GM18870 (cell line): Measurements from ENCODE around the gene CDH13.

Experiments
- ATAC-seq: cut with Tn5 transposase; IDR thresholded peaks from one replicate; pipeline ENCODE4 v1.9.1; 2021; ENCODE audit warnings: moderate library complexity; ENCODE audit not compliant: unreplicated experiment

The CDH13 gene

DNA sequence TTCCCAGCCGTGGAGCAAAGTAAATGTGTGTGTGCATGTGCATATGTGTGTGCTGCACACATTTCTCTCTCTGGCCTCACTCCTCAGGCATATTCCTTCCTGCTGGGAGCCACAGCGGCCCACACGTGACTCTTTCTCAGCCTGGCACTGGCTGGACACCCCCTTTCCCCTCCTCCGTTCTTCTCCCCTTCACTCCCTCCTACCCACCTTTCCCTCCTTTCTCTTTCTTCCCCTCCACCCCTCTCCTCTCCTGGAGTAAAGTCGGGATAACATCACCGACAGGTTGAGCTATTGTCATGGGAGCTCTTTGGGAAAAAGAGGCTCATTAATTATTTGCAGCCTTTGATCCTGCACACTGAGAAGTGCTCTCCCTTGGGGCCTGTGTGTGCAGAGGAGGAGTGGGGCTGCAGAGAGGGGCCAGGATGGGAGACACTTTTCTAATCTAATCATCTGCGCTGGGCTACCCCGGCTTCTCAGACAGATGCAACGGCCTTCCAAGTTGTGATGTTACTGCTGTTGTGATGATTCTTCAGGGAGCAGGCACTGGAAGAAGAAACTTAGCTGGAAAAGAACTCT lies 1054.7 kb downstream of the CDH13 start:
- ATAC-seq: no peak

- no peak for ATAC-seq
Measured at GRCh38 chr16:83682116-83682867, 1055.5 kb downstream of the CDH13 start.

DNA sequence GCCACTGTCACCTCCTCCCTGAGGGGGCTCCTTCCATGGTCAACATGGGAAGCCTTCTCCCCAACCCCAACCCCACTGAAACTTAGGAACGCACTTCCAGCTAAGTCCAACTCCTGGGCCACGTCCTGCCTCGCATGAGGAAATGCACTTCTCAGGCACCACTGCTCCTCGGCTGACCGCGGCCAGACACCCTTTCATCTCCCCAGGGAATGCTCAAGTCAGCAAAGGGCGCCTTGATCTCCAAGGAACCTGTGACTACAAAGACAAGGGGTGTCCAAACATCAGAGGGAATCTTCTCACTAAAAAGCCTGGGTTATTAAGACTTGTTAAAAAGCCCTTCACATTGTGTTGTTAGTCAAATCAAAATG lies 1056.1 kb downstream of the CDH13 start:
- ATAC-seq: no peak

DNA sequence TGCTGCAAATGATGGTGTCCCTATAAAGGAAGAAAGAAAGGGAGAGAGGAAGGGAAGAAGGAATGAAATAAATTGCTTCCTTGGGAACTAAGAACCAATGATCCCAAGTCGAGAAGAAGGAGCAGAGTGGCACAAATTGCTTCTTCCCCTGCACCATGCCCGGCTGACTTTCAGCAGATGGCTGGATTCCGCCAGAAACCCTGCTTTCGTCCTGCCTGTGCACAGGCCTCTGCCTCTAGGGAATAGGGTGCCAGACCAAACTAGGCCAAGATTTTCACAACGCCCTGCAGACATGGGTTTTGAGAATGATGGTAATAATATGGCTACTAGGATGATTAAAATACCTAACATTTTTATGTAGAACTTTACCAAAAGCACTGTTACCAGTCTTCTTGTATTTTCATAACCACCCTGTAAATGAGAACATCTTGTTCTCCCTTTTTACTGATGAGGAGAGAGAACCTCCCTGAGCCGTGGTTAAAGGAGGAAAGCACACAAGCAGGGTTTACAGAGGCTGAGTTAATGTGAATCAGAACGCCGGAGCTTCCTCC lies 1058.9 kb downstream of the CDH13 start:
- no peak for ATAC-seq

- no peak for ATAC-seq
Measured at GRCh38 chr16:83686726-83687125, 1060.0 kb downstream of the CDH13 start.

GRCh38 chr16:83689385-83689831 lies 1062.6 kb downstream of the CDH13 start:
- peak; percentile 83 for ATAC-seq

GRCh38 chr16:83692224-83692623 lies 1065.5 kb downstream of the CDH13 start:
- no peak for ATAC-seq

- no peak for ATAC-seq
Measured at GRCh38 chr16:83698964-83699363, 1072.2 kb downstream of the CDH13 start.

DNA sequence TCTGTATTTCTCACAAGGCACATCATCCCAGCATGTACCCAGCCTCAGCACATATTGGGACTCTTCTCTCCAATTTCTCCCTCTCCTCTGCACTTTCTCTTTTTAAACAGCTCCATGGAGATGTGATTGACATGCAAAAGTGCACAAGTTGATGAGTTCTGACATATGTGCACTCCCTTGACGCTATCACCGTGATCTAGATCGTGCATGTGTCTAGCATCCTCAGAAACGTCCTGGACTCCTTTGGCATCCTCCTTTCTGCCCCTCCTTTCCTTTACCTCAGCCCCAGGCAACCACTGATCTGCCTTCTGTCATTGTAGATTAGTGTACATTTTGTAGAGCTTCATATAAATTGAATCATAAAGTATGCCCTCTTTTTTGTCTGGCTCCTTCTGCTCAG lies 1073.0 kb downstream of the CDH13 start:
- no peak for ATAC-seq

- ATAC-seq: no peak
Measured at GRCh38 chr16:83700918-83701317, 1074.1 kb downstream of the CDH13 start.

GRCh38 chr16:83701494-83701893 lies 1074.7 kb downstream of the CDH13 start:
- no peak for ATAC-seq

- ATAC-seq: no peak
Measured at GRCh38 chr16:83704656-83705055, 1077.9 kb downstream of the CDH13 start.

DNA sequence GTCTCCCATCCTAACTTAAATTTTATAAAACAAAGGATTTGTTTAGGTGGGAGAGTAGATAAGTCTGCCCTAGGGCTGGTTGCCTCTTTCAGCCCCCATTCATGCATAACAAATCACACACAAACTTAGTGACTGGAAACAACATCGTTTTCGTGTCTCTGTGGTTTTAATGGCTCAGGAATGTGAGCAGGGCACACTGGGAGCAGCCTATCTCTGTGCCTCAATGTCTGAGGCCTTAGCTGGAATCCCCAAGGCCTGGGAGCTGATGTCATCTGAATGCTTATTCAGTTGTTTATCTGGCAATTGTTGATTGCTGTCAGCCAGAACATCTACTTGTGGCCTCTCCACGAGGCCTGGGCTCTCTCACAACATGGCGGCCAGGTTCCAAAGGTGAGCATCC lies 1079.1 kb downstream of the CDH13 start:
- no peak for ATAC-seq

DNA sequence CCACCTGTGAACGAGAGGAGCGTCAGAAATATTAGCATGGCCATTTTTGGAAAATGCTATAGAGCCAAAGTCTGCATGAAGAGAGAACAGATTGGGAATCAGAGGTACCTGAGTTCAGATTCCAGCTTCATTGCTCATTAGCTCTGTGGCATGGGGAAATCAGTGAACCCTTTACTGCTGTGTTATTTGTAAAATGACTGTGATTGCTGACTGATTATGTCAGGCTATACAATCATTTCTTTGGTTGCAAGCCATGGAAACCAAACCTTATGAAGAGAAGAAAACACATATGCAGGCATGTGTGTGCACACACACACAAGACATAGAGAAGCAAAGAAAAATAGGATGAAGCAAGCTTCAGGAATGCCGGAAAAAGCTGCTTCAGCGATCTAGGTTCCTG lies 1079.6 kb downstream of the CDH13 start:
- ATAC-seq: no peak

DNA sequence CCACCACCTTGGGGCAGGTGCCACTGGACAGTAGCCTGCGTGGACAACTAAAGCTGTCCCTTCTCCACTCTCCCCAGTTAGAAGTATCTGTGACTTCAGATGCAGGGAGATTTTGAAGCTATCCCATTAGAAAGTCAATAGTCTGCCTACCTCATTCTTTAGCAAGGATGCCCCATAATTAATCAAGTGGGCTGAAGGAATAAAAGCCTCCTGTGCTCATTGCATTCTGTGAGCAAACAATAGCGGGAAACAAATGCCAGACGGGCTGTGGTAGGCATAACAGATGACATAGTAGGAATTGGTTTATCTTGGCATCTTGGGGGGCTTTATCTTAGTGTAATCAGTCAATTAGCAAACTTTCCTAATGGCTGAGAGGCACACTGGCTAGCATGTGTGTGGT lies 1084.3 kb downstream of the CDH13 start:
- ATAC-seq: no peak

- no peak for ATAC-seq
Measured at GRCh38 chr16:83713597-83713996, 1086.8 kb downstream of the CDH13 start.

DNA sequence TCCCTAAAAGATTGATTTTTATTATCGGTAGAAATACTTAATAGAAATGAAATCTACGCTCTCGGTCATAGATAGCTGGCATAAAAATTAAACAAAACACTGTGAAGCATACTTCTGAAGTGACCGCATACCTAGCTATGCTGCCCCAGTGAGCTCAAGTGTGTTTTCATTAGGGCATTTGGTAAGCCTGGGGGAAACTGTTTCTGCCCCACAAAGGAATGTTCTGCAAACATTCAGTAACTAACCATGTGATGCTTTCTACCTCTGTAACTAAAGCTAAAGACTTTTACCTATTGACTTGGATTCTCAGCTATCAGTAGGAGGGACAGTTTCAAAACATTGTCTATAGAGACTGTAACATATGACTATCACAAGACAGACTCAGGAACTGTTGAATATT lies 1087.5 kb downstream of the CDH13 start:
- no peak for ATAC-seq

GRCh38 chr16:83715217-83715920 lies 1088.6 kb downstream of the CDH13 start:
- no peak for ATAC-seq

- ATAC-seq: no peak
Measured at GRCh38 chr16:83717308-83717707, 1090.5 kb downstream of the CDH13 start.

DNA sequence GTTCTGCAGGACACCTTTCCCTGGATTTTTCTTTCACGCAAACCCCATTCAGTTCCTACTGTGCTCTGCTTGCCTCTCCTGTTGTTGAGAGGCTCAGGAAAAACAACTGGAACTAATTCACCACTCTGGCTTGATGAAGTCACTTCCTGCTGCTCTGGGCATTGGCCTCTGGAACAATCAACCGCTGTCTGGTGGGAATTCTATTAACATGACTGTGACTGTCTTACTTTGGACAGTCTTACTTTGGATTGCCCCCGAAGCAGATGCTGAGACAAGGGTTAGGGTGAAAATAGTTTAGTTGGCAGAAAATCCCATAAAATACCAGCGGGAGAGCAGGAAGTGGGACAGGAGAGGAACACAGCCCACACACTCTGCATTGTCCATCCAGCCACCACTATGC lies 1091.0 kb downstream of the CDH13 start:
- ATAC-seq: no peak

GRCh38 chr16:83720213-83720612 lies 1093.4 kb downstream of the CDH13 start:
- ATAC-seq: no peak

GRCh38 chr16:83720981-83721380 lies 1094.2 kb downstream of the CDH13 start:
- no peak for ATAC-seq
